HFFc6 (cell line): ENCODE measurements around the gene SIDT1. TPM values are rescaled to one million over a fixed set of nuclear protein-coding genes. Genes with fewer than 3 reads are reported as not detected.

Experiments
- DNase-seq: peaks from one replicate; pipeline ENCODE4 v3.0.0-alpha.2; 2018
- H3K27ac Mint-ChIP-seq: 2 replicates; pipeline ENCODE4 v1.8.0; 2020; ENCODE audit warnings: mild to moderate bottlenecking, mixed read lengths
- H3K27me3 Mint-ChIP-seq: 2 replicates; pipeline ENCODE4 v1.8.0; 2021; ENCODE audit warnings: mild to moderate bottlenecking, moderate library complexity, mixed read lengths; ENCODE audit not compliant: insufficient read depth
- H3K36me3 Mint-ChIP-seq: 2 replicates; pipeline ENCODE4 v1.8.0; 2021; ENCODE audit warnings: low read depth, mixed read lengths
- H3K4me1 Mint-ChIP-seq: 2 replicates; pipeline ENCODE4 v1.8.0; 2020; ENCODE audit warnings: low read depth, mixed read lengths
- H3K4me3 Mint-ChIP-seq: 2 replicates; pipeline ENCODE4 v1.8.0; 2020; ENCODE audit warnings: mild to moderate bottlenecking, moderate library complexity, mixed read lengths
- H3K9me3 Mint-ChIP-seq: 2 replicates; pipeline ENCODE4 v1.8.0; 2020; ENCODE audit warnings: mild to moderate bottlenecking, mixed read lengths
- CTCF ChIP-seq: fragments of 200-600 bp; sonication (generic); IDR thresholded peaks from 2 replicates; pipeline ENCODE4 v1.5.0; 2021; ENCODE audit warnings: antibody characterized with exemption, mild to moderate bottlenecking
- total RNA-seq, 6 experiments: library from RNA; stranded (reverse); fragmentation: NEBNext Ultra II Directional; extraction: Animal tissue kit (Norgen Biotek cat#: 25700); gene quantifications; 2 replicates in 1 of 6; 3 replicates in 5 of 6; pipeline ENCODE4 v1.2.3, GENCODE V29; 2021

The SIDT1 gene
- total RNA-seq, 6 experiments from 2014 or later = not detected

- Mint-ChIP-seq H3K9me3 (no peaks in the 10 kb centered on the region), H3K27ac (no peak overlapping the region), H3K36me3 (no peaks in the 10 kb centered on the region), H3K4me1 (no peaks in the 10 kb centered on the region), H3K27me3 (peaks cover 7% of the 10 kb centered on the region), H3K4me3 (no peak overlapping the region)
- no peak for TF ChIP-seq CTCF
- no peak for DNase-seq
Measured at GRCh38 chr3:113602256-113602655, 69.9 kb downstream of the SIDT1 start.

- no peaks in the 10 kb centered on the region for H3K4me1 Mint-ChIP-seq
- H3K36me3 Mint-ChIP-seq = no peaks in the 10 kb centered on the region
- no peaks in the 10 kb centered on the region for H3K9me3 Mint-ChIP-seq
- H3K4me3 Mint-ChIP-seq = no peak overlapping the region
- peaks cover 7% of the 10 kb centered on the region for H3K27me3 Mint-ChIP-seq
- no peak for TF ChIP-seq CTCF
- no peak overlapping the region for H3K27ac Mint-ChIP-seq
- no peak for DNase-seq
Measured at GRCh38 chr3:113602836-113603235, 70.5 kb downstream of the SIDT1 start.

GRCh38 chr3:113606539-113607218 is 74.3 kb downstream of the SIDT1 start:
- no peak for TF ChIP-seq CTCF
- Mint-ChIP-seq H3K4me3 (no peak overlapping the region), H3K4me1 (no peaks in the 10 kb centered on the region), H3K36me3 (no peaks in the 10 kb centered on the region), H3K9me3 (no peaks in the 10 kb centered on the region), H3K27ac (no peak overlapping the region), H3K27me3 (peaks cover 18% of the 10 kb centered on the region; the same call in 1 of the 2 replicates)
- no peak for DNase-seq

- Mint-ChIP-seq H3K9me3 (no peaks in the 10 kb centered on the region), H3K27ac (no peak overlapping the region), H3K4me3 (no peak overlapping the region), H3K4me1 (no peaks in the 10 kb centered on the region), H3K27me3 (peaks cover 21% of the 10 kb centered on the region; the same call in 1 of the 2 replicates), H3K36me3 (no peaks in the 10 kb centered on the region)
- DNase-seq = no peak
- TF ChIP-seq CTCF = no peak
Measured at GRCh38 chr3:113607219-113607596, 74.9 kb downstream of the SIDT1 start.

- Mint-ChIP-seq H3K4me3 (no peak overlapping the region), H3K27ac (no peak overlapping the region), H3K4me1 (no peaks in the 10 kb centered on the region), H3K36me3 (no peaks in the 10 kb centered on the region), H3K27me3 (peaks cover 30% of the 10 kb centered on the region; the same call in 1 of the 2 replicates), H3K9me3 (no peaks in the 10 kb centered on the region)
- no peak for DNase-seq
- no peak for TF ChIP-seq CTCF
Measured at GRCh38 chr3:113614402-113614801, 82.0 kb downstream of the SIDT1 start.
